Activated T-helper 1 cell treated with Interleukin-2 at 50 U/mL for 16 hours (primary cell): ENCODE data around the gene RABGAP1L.
"Not testable (repeated sequence)": the region's sequence is repeated elsewhere in the genome, so short reads cannot be mapped to it uniquely, and the experiment has no call there.

Source experiments
- DNase-seq: peaks from one replicate; pipeline ENCODE4 v3.0.0-alpha.2; 2020; ENCODE audit warnings: low read depth

RABGAP1L gene

DNA sequence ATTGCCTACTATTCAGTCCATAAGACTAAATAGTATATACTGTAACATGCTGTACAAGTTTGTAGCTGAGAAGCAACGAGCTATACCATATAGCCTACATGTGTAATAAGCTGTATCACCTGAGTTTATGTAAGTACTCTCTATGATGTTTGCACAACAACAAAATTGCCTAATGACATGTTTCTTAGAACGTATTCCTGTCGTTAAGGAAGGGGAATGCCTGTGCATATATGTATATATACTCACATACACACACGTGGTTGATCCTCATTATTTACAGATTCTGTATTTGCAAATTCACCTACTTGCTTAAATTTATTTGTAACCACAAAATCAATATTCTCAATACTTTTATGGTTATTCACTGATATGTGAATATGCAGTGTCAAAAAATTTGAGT lies 504.0 kb downstream of the RABGAP1L start:
- DNase-seq, result no peak

DNA sequence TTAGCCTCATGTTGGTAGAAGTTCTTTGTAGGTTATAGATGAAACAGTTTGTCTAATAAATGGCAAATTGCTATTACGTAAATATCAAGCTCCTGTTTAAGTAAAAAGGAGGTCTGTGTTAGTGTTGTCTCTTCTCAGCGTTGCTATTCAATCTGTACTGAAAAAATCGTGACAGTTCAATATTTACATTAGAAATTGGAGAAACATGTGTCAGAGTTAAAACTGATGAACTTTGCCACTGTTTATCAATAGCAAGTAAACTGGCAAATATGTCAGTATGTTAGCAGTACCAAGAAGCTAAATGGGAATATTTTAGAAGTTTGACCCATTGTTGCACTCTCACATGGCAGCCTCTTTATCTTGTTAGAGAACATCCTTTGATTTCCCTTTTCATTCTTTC lies 506.9 kb downstream of the RABGAP1L start:
- no peak for DNase-seq

DNA sequence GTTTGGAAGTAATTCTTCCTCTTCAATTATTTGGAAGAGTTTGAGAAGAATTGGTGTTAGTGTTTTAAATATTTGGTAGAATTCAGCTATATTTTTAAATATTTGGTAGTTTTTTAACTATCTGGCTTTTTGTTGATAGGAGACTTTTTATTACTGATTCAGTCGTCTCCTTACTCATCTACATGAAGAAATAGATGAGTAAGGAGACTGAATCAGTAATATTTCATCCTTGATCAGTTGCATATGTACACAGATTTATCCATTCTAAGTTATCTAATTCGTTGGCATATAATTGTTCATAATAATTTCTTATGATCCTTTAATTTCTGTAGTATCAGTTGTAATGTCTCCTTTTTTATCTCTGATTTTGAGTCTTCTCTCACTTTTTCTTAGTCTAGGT lies 512.5 kb downstream of the RABGAP1L start:
- no peak for DNase-seq

DNA sequence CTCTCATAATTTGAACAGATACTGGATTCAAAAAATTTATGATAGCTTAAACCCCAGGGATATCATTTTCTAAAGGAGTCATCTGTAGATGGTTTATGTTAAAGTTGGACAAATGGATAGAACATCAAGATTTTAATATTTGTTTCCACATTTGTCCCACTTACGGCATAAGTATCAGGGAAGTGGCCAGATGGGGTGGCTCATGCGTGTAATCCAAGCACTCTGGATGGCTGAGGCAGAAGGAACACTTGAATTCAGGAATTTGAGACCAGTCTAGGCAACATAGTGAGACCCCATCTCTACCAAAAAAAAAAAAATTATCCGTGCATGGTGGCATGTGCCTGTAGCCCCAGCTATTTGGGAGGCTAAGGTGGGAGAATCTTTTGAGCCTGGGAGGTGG lies 517.5 kb downstream of the RABGAP1L start:
- DNase-seq, result no peak

DNA sequence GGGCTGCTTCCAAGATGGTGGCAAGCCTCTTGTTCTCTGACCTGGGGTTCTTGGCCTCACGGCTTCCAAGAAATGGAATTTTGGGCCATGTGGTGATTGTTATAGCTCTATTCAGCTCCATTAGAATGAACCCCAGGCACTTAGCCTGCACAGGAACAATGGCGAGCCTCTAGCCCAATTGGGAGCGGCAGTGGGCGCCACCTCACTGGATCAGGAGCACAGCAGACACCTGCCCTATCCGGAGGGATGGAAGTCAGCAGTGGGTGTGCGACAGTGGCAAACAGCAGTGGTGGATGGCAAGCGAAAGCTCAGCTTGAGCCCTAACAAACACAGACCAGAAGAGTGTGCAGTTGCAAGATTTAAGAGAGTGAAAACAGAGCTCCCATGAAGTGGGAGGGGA lies 519.3 kb downstream of the RABGAP1L start:
- no peak for DNase-seq

DNA sequence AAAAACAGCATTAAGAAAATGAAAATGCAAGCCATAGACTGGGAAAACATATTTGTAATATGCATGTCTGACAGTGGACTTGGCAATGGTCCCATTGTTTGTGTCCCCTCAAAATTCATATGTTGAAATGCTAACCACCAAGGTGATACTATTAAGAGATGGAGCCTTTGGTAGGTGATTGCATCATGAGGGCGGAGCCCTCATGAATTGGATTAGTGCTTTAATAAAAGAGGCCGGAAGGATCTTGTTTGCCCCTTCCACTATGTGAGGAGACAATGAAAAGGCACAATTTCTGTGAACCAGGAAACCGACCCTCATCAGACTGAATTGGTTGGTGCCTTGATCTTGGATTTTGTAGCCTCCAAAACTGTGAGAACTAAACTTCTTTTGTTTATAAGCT lies 520.8 kb downstream of the RABGAP1L start:
- DNase-seq, result no peak

DNA sequence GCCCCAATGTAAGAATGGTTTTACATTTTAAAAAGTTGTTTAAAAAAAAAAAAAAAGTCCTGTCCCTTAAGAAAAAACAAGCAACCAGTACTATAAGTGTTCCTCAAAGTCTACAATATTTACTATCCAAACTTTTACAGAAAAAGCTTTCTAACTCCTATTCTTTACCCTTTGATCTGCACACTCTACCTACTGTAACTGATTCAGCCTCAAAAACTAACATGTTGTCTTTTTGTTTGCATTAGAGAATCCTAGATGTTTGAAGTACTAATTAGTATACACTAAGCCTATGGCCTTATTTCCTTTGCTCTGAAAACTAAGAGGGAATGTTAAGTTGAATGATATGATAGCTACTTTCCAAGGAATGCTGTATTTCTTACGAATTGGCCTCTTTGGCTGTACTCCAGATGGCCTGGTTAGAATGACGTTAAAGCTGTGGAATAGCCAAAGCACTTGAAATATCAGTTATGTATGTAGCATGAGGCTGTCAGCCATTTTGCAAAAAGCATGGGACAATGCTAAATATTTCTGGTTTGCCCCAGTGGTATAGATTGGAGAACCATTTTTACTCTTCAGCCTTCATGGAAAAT lies 523.2 kb downstream of the RABGAP1L start:
- DNase-seq, result no peak

DNA sequence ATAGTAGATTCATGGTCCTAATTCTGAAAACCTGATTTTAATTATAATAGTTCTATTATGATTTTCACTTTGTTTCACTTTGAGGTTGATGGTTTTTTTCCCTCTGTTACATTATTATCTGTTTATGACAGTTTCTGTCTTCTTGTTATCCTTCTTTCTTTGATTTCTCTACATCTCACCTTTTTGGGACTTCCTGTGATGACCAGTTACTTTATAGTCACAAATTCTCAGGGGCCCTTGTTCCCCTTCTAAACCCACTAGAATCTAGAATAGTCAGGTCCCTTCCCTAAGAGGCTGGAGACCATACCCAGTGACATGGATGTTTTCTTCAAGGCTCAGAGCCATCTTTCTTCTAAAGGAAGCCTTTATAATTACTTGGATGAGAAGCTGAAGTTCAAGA lies 526.9 kb downstream of the RABGAP1L start:
- no peak for DNase-seq

DNA sequence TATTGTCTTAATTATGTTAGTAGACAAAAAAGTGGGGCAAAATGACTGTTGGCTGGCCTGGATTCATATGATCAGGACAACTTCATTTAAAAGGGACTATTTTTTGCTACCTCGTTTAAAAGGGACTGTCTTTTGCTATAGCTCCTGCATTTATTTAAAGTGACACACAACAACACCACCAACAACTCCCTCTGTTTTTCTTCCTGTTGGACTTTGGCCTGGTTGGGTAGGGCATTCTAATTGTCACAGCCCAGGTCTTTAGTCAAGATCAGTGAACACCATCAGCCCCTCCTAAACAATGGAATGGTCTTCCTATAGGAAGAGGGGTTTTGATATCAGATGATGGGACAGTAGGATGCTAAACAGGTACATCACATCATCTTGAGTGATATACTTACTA lies 530.2 kb downstream of the RABGAP1L start:
- DNase-seq, result no peak

DNA sequence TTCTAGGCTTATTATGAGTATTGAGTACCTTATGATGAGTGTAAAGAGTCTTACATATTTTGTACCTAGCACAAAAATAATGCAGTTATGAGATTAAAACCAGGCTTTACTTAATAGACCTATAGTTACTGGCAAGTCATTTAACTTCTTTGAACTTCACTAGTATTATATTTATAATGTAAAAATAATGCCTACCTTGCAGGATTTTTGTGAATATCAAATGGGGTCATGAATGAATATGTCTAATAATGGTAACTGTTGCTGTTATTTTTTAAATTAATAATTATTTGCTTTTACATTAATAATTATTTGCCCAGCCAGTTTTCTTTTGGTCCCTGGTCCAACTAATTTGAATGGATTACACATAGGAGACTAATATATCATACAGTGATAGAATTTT lies 530.9 kb downstream of the RABGAP1L start:
- no peak for DNase-seq

DNA sequence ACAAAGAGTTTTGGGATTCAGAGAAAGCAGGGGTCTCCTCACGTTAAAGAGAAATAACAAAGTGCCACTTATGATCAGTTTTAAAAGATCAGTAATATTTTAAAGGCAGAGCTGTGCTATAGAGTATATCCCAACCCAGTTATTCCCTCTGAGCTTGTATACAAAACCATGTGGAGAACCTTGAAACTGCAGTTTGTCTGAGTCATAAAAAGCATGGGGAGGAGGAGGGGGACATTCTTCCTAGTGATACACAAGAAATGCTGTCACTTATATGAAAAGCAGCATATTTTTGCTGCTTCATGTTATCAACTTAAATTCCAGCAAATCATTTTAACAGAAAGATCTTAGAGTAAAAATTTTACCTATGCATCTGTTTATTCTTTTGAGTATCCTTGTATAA lies 533.0 kb downstream of the RABGAP1L start:
- no peak for DNase-seq

DNA sequence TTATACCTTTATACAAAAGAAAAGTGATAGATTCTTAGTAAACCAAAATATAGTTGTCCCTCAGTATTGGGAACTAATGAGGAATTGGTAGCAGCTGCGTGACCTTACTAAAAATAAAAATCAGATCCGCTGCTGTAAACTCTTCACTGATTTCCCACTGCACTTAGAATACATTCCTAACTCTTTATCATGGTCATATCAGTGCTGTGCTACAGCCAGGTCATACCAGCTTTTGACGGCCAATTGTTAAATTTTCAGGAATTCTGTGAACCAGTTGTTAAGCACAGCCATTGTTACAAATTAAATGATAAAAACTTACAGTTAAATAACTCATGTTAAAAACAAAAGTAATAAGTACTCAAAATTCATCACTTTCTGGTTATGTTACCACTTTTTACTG lies 533.8 kb downstream of the RABGAP1L start:
- no peak for DNase-seq

DNA sequence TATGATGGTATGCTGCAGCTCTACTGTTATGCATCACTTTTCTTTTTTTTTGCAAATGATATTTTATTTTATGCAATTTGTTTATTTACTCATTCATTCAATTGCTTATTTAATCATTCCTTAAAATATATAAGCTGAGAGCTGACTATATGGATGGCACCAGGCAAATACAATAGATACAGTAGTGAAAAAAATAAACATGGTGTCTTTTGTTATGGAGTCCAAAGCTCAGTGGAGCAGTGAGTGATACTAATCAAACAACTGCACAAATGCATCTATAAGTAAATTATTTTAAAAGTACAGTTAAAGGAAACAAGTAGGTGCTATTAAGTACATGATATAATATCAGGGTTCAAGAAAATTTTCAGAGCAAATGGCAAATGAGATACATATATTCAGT lies 534.2 kb downstream of the RABGAP1L start:
- DNase-seq, result not testable (repeated sequence)

DNA sequence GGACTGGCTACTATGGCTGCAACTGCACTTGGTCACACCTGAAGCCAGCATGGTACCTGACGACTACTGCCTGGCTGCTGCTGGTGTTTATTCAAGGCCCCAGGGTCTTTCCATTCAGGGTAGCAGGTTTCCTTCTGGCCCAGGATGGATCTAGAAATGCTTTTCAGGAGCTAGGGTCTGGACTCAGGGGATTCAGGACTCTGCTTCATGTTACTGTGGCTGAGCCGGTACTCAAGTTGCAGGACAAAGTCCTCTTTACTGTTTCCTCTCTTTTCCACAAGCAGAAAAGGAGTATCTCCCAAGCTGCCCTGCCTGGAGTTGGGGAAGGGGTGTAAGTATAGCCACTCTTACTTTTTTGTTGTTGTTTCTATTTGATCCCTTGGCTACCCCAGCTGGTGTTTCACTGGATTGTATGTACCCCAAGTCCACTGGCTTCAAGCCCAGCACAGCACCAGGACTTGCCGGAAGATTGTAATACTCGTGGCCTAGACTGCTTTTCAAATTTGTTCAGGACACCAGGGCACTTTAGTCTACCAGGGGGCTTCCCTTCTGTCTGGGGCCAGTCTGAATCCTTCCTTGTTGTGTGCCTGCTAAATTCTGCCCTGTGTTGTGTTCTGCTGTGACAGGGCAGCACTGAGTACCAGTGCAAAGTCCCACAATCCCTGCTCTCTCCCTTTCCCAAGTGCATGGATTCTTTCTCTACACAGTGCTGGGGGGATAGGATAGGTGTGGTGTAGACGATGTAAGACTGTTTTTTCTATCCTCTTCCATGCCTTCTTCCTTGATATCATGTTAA lies 536.9 kb downstream of the RABGAP1L start:
- no peak for DNase-seq

DNA sequence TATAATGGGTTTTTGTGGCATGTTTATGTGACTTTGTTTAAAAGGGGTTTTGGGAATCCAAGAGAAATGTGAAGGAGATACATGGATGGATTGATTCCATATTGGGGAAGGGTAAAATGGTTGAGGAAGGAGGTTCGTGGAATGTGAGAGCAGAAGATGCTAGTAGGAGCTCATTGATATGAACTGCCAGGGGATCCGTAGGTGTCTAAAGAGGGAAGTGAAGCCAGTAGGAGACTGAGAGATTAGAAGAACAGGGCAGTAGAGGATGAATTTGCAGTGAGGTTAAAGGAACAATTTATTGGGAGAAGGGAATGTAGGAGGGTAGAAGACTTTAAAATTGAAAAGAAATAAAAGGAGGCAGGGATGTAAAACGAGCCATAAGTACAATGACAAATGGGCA lies 541.0 kb downstream of the RABGAP1L start:
- DNase-seq, result no peak

DNA sequence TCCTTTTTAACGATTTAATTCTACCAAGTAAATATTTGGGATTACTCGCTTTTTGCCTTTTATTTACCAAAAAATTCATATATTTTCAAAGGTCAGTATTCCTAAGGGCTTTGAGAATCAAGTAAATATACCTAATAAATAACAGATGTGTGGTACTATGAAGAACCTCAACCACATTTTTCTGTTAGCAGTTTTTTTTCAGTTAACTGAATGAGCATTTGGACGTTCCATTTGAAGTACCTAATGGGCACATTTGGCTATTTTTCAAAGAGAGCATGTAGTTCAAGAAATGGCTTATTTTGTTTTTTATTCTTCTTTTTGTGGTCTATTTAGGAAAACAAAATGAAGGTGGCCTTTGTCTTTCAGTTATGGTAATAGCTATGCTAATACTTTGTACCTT lies 541.5 kb downstream of the RABGAP1L start:
- DNase-seq, result no peak

DNA sequence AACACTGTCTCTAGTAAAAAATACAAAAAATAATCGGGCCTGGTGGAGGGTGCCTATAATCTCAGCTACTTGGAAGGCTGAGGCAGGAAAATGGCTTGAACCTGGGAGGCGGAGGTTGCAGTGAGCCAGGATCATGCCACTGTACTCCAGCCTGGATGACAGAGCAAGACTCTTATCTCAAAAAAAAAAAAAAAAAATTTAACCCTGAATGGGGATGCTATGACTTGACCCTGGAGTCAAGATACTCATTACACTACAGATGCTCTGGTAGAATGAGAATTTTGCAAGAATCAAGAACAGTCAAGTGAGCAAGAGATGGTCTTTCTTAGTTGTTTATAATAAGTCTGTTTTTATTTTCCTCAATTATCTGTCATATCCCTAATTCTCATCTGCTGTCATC lies 542.2 kb downstream of the RABGAP1L start:
- no peak for DNase-seq

DNA sequence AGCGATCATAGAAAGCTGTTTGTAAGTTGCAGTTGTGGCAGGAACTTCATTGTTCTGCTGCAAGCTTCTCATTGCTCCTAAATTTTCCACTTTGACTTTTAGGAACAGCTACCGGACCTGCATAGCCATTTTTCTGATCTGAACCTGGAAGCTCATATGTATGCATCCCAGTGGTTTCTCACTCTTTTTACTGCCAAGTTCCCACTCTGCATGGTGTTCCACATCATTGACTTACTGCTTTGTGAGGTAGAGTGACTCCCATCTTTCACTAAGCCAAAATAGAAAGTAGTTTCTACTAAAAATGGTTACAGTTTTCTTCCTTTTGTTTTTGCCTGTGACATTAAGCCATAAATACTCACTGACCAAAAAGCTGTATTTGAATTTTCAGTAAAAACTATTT lies 542.7 kb downstream of the RABGAP1L start:
- DNase-seq, result no peak

DNA sequence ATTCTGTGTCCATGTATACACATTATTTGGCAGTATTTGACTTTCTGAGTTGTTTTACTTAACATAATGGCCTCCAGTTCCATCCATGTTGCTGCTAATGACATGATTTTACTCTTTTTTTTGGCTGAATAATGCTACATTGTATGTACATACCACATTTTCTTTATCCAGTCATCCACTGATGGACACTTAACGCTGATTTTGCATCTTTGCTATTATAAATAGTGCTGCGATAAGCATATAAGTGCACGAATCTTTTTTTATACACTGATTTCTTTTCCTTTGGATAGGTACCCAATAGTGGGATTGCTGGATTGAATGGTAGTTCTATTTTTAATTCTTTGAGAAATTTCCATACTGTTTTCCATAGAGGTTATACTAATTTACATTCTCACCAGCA lies 544.0 kb downstream of the RABGAP1L start:
- no peak for DNase-seq

DNA sequence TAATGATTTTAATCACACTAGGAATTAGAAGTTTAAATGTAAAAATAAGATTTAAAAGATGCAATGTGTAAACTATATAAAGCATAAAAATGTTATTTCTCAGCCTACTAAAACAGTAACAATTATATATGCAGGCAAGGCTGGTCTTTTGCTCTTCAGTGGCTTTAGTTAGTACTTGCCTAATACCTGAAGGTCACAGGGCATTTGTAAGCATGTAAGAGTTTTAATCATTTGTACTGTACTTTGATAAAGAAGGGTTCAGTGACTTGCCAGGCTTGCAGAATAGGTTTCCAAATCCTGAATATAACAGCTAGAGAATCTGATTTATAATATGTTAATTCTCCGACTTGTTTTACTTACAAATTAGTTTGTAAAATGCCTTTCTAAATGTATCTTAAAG lies 545.0 kb downstream of the RABGAP1L start:
- DNase-seq, result no peak

DNA sequence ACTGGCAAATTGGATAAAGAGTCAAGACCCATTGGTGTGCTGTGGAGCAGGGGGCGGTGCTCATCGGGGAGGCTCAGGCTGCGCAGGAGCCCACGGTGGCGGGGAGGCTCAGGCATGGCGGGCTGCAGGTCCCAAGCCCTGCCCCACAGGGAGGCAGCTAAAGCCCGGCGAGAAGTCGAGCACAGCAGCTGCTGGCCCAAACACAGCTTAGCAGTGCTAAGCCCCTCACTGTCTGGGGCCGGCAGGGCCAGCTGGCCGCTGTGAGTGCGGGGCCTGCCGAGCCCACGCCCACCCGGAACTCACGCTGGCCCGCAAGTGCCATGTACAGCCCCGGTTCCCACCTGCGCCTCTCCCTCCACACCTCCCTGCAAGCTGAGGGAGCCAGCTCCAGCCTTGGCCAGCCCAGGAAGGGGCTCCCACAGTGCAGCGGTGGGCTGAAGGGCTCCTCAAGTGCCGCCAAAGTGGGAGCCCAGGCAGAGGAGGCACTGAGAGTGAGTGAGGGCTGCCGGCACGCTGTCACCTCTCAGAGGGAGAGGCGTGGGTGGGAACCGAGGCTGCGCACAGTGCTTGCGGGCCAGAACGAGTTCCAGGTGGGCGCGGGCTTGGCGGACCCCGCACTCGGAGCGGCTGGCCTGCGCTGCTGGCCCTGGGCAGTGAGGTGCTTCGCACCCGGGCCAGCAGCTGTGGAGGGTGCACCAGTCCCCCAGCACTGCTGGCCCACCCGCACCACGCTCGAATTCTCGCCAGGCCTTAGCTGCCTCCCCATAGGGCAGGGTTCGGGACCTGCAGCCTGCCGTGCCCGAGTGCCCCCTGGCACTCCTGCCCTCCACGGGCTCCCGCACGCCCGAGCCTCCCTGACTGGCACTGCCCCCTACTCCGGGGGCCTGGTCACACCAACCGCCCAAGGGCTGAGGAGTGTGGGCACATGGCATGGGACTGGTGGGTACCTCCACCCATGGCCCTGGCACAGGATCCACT lies 551.8 kb downstream of the RABGAP1L start:
- no peak for DNase-seq

DNA sequence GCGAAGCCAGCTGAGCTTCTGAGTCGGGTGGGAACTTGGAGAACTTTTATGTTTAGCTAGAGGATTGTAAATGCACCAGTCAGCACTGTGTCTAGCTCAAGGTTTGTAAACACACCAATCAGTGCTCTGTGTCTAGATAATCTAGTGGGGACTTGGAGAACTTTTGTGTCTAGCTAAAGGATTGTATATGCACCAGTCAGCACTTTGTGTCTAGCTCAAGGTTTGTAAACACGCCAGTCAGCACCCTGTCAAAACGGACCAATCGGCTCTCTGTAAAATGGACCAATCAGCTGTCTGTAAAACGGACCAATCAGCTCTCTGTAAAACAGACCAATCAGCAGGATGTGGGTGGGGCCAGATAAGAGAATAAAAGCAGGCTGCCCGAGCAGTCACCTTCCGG lies 552.5 kb downstream of the RABGAP1L start:
- not testable (repeated sequence) for DNase-seq

DNA sequence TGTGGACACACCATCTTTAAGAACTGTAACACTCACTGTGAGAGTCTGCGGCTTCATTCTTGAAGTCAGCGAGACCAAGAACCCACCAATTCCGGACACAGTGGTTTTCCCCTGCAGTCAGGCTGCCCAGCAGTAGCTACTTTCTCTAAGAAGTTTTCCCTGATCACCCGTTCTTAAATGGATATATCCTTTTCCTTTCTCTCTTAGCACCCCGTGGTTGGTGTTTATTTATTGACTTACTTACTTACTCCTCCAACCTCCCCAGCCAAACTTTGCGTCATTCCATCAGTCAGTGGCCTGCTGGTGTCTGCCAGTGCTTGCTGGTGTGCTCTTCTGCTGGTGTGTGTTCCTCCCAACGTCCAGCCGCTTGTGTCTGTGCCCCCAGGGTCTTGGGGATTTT lies 553.2 kb downstream of the RABGAP1L start:
- DNase-seq, result no peak
